Measurements from ENCODE around the gene CDH12.

DNA sequence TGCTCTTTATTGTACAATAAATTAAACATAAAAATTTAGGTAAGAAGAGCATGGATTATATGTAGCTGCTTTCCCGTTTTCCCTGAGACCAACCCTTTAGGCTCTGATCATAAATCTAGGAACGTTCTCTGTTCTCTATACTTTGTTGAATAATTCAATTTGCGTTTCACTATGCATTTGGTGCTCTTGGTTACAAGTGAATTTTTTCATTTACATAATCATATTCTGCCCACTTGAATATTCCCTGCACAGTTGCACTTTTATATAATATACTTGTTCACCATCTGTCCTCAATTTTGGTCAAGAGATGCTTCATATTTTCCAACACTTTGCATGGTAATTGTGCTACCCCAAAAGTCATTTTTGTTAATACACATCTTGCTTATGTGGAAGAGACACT lies 741.8 kb downstream of the CDH12 start:
- no peak for TF ChIP-seq CEBPB (IDR thresholded peaks at IDR 0.05; ENCODE audit: low read depth)
- TF ChIP-seq YY1 (IDR thresholded peaks at IDR 0.05; ENCODE audit: extremely low read depth, insufficient replicate concordance, low read depth, low read length), result no peak
- TF ChIP-seq, protein P1, sequence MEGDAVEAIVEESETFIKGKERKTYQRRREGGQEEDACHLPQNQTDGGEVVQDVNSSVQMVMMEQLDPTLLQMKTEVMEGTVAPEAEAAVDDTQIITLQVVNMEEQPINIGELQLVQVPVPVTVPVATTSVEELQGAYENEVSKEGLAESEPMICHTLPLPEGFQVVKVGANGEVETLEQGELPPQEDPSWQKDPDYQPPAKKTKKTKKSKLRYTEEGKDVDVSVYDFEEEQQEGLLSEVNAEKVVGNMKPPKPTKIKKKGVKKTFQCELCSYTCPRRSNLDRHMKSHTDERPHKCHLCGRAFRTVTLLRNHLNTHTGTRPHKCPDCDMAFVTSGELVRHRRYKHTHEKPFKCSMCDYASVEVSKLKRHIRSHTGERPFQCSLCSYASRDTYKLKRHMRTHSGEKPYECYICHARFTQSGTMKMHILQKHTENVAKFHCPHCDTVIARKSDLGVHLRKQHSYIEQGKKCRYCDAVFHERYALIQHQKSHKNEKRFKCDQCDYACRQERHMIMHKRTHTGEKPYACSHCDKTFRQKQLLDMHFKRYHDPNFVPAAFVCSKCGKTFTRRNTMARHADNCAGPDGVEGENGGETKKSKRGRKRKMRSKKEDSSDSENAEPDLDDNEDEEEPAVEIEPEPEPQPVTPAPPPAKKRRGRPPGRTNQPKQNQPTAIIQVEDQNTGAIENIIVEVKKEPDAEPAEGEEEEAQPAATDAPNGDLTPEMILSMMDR (IDR thresholded peaks at IDR 0.05 in 2 of 3, conservative IDR thresholded peaks at IDR 0.05 in 1 of 3; ENCODE audit: borderline replicate concordance in 1 of 3, insufficient read depth in 1 of 3, low read depth in 2 of 3, low read length in 2 of 3), result no peak
